HT1080 (cell line): ENCODE results near the gene TCIRG1. TPM values are rescaled to one million over a fixed set of nuclear protein-coding genes. Genes with fewer than 3 reads are reported as not detected.

Source experiments
- DNase-seq: peaks from one replicate; pipeline ENCODE4 v3.0.0-alpha.2; 2015; ENCODE audit warnings: low read depth
- total RNA-seq: library from RNA; depleted of rRNA; stranded (reverse); fragments of >200 nt; shearing (Covaris generic); gene quantifications from 2 replicates; pipeline ENCODE4 v1.2.3, GENCODE V29; 2014

Gene TCIRG1
- total RNA-seq, 1 experiment from 2014 or later, result 75.1 TPM

GRCh38 chr11:68036141-68036716 is 2.6 kb upstream of the TCIRG1 start:
- no peak for DNase-seq

GRCh38 chr11:68036717-68037239 is 2.0 kb upstream of the TCIRG1 start:
- DNase-seq, result no peak

- no peak for DNase-seq
Measured at GRCh38 chr11:68037411-68038225, 1.2 kb upstream of the TCIRG1 start.

- no peak for DNase-seq
Measured at GRCh38 chr11:68038226-68038717, 553 bp upstream of the TCIRG1 start.

GRCh38 chr11:68039526-68040086 is 781 bp downstream of the TCIRG1 start:
- DNase-seq, result no peak

GRCh38 chr11:68040101-68040956 is 1.5 kb downstream of the TCIRG1 start:
- DNase-seq, result peak; percentile 72

- no peak for DNase-seq
Measured at GRCh38 chr11:68040957-68041591, 2.2 kb downstream of the TCIRG1 start.

- DNase-seq, result no peak
Measured at GRCh38 chr11:68041617-68042218, 2.9 kb downstream of the TCIRG1 start.

GRCh38 chr11:68042219-68043028 is 3.6 kb downstream of the TCIRG1 start:
- DNase-seq, result no peak

GRCh38 chr11:68043029-68043348 is 4.2 kb downstream of the TCIRG1 start:
- DNase-seq, result no peak

- DNase-seq, result no peak
Measured at GRCh38 chr11:68043349-68044144, 4.7 kb downstream of the TCIRG1 start.

GRCh38 chr11:68044145-68044813 is 5.5 kb downstream of the TCIRG1 start:
- no peak for DNase-seq

GRCh38 chr11:68044898-68045351 is 6.1 kb downstream of the TCIRG1 start:
- no peak for DNase-seq

- no peak for DNase-seq
Measured at GRCh38 chr11:68047437-68048290, 8.8 kb downstream of the TCIRG1 start.

- no peak for DNase-seq
Measured at GRCh38 chr11:68048681-68049508, 10.1 kb downstream of the TCIRG1 start.
